ENCODE measurements around the gene RTTN. TPM values are rescaled to one million over a fixed set of nuclear protein-coding genes. Genes with fewer than 3 reads are reported as not detected.

RTTN gene
- total RNA-seq, 1 experiment from 2014 or later: 64.7 TPM

DNA sequence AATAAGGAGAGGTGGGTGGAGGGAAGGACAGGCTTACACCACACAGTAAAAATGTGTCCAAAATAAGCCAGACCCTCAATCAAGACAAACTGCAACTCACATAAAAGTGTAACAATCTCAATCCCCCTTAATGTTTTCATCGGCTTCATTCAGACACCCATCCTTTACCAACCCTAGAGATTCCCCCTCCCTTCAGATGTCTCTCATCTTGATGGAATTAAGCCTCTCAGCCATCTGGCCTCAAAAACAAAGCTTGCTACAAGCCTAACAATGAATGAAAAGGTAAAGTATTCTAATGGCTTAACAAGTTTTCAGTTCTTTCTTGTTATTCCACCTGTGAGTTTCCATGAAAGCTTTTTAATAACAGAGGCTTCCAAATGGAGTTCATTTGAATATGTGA is 5.2 kb downstream of the RTTN start:
- Mint-ChIP-seq H3K4me3 (ENCODE audit: unreplicated experiment) (no peak overlapping the region), H3K36me3 (ENCODE audit: insufficient read depth, unreplicated experiment) (peaks cover 19% of the 10 kb centered on the region), H3K4me1 (ENCODE audit: insufficient read depth, unreplicated experiment) (peaks cover 6% of the 10 kb centered on the region), H3K27ac (ENCODE audit: low read depth, unreplicated experiment) (no peak overlapping the region), H3K9me3 (ENCODE audit: unreplicated experiment) (no peaks in the 10 kb centered on the region), H3K27me3 (ENCODE audit: insufficient read depth, unreplicated experiment) (no peaks in the 10 kb centered on the region)
- ChIA-PET POLR2A (no interaction called here), CTCF (interaction anchor here (1.0 to 18.4 kb wide), 2 partner anchors 235 to 254 kb away, joined by 4 to 323 read pairs; no protein-coding TSS in a partner anchor)
- BruUV-seq (replicated peaks): no TSS peak
- no peak for DNase-seq (ENCODE audit: unreplicated experiment)
- TF ChIP-seq, protein P1, sequence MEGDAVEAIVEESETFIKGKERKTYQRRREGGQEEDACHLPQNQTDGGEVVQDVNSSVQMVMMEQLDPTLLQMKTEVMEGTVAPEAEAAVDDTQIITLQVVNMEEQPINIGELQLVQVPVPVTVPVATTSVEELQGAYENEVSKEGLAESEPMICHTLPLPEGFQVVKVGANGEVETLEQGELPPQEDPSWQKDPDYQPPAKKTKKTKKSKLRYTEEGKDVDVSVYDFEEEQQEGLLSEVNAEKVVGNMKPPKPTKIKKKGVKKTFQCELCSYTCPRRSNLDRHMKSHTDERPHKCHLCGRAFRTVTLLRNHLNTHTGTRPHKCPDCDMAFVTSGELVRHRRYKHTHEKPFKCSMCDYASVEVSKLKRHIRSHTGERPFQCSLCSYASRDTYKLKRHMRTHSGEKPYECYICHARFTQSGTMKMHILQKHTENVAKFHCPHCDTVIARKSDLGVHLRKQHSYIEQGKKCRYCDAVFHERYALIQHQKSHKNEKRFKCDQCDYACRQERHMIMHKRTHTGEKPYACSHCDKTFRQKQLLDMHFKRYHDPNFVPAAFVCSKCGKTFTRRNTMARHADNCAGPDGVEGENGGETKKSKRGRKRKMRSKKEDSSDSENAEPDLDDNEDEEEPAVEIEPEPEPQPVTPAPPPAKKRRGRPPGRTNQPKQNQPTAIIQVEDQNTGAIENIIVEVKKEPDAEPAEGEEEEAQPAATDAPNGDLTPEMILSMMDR (IDR thresholded peaks at IDR 0.05; ENCODE audit: unreplicated experiment): no peak
- intact Hi-C loops (cut with micrococcal nuclease): no loop called here

DNA sequence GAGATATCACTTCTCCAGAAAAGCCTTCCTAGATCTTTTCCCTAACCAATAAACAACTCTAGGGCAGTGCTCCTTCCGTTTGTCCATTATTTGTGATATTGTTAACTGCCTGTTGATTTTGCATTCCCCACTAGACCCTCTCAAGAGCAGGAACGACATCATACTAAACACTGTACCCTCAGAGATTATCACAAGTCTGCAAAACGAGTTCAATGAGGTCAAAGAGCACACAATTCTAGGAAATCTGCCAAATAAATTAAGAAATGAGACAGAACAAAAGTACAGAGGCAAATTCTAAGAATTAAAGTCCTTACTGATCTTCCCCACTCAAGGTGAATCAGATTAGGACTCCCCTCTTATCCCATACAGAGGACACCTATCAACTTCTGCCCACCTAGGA is 7.6 kb downstream of the RTTN start:
- POLR2A ChIA-PET: no interaction called here
- DNase-seq (ENCODE audit: unreplicated experiment): no peak
- TF ChIP-seq, protein P1 (IDR thresholded peaks at IDR 0.05; ENCODE audit: unreplicated experiment): no peak
- CTCF ChIA-PET: interaction anchor here (4.5 to 18.4 kb wide), 3 partner anchors 14 to 253 kb away, joined by 45 to 323 read pairs (median 174); no protein-coding TSS in a partner anchor
- intact Hi-C loops (cut with micrococcal nuclease): loop anchor here (2.0 to 5.0 kb wide), 2 partner anchors 91 to 184 kb away; partner anchors contain the start of gene SOCS6
- Mint-ChIP-seq H3K27ac (ENCODE audit: low read depth, unreplicated experiment) (no peak overlapping the region), H3K4me3 (ENCODE audit: unreplicated experiment) (no peak overlapping the region), H3K4me1 (ENCODE audit: insufficient read depth, unreplicated experiment) (no peaks in the 10 kb centered on the region), H3K9me3 (ENCODE audit: unreplicated experiment) (no peaks in the 10 kb centered on the region), H3K27me3 (ENCODE audit: insufficient read depth, unreplicated experiment) (no peaks in the 10 kb centered on the region), H3K36me3 (ENCODE audit: insufficient read depth, unreplicated experiment) (peaks cover 31% of the 10 kb centered on the region)
- no TSS peak for BruUV-seq (replicated peaks)

DNA sequence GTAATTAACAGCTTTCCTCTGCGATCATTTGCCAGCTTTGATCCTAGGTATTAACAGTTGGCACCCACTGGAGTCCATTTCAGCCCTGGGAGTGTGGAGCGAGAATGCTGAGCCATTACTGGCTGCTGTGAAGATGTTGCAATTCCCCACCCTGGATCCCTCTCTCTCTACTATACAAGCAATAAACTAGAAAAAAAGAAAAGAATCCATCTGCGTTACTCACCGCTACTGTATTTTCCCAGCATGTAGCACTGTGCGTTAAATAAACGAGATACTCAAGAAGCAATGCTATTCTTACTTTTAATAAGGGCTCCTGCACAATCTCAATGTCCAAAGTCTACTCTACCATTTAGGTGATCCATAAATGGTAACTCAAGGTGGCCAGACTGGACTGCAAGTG is 8.5 kb downstream of the RTTN start:
- DNase-seq (ENCODE audit: unreplicated experiment): no peak
- Mint-ChIP-seq H3K27ac (ENCODE audit: low read depth, unreplicated experiment) (no peak overlapping the region), H3K36me3 (ENCODE audit: insufficient read depth, unreplicated experiment) (peaks cover 33% of the 10 kb centered on the region), H3K4me1 (ENCODE audit: insufficient read depth, unreplicated experiment) (no peaks in the 10 kb centered on the region), H3K9me3 (ENCODE audit: unreplicated experiment) (no peaks in the 10 kb centered on the region), H3K27me3 (ENCODE audit: insufficient read depth, unreplicated experiment) (no peaks in the 10 kb centered on the region), H3K4me3 (ENCODE audit: unreplicated experiment) (no peak overlapping the region)
- POLR2A ChIA-PET: no interaction called here
- CTCF ChIA-PET: interaction anchor here (0.5 to 18.4 kb wide), 20 partner anchors 9 to 1387 kb away, joined by 3 to 323 read pairs (median 3); partner anchors contain the start of gene RTTN
- intact Hi-C loops (cut with micrococcal nuclease): loop anchor here (2.0 to 5.0 kb wide), 2 partner anchors 92 to 185 kb away; partner anchors contain the start of gene SOCS6
- no TSS peak for BruUV-seq (replicated peaks)
- TF ChIP-seq, protein P1 (IDR thresholded peaks at IDR 0.05; ENCODE audit: unreplicated experiment): no peak

DNA sequence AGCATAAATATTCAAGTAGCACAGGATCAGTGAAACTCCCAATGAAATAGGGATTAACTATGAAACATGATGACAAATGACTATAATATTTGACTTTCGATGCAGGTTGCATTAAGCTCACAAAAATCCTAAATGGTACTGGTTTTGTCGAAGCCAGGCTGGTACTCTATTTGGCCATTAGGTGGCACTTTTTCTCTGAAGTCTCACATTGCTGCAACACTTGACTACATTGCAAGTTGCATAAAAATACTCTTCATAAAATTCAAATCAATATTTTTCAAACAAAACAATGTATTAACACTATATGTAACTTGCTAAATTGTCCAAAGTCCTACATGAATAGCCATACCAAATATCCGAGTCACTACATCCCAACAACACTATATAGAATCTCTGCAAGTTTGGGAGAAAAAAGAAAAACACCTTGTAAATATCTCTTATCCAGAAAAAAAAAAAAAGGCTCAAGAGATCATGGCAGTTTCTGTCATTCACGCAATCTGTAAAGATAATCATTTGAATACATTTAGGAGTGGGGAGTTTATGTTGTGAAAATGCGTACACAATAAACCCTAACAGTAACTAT is 9.5 kb downstream of the RTTN start:
- TF ChIP-seq, protein P1 (IDR thresholded peaks at IDR 0.05; ENCODE audit: unreplicated experiment): peak; percentile 78
- H3K36me3 Mint-ChIP-seq (ENCODE audit: insufficient read depth, unreplicated experiment): peaks cover 29% of the 10 kb centered on the region
- no peaks in the 10 kb centered on the region for H3K27me3 Mint-ChIP-seq (ENCODE audit: insufficient read depth, unreplicated experiment)
- H3K9me3 Mint-ChIP-seq (ENCODE audit: unreplicated experiment): no peaks in the 10 kb centered on the region
- no TSS peak for BruUV-seq (replicated peaks)
- ChIA-PET CTCF (interaction anchor here (0.6 to 18.4 kb wide), 32 partner anchors 9 to 988 kb away, joined by 3 to 323 read pairs (median 5); partner anchors contain the start of gene RTTN), POLR2A (interaction anchor here (1.5 to 1.6 kb wide), 2 partner anchors 10 to 238 kb away, joined by 5 read pairs; no protein-coding TSS in a partner anchor)
- peak; percentile 63 for DNase-seq (ENCODE audit: unreplicated experiment)
- no peak overlapping the region for H3K27ac Mint-ChIP-seq (ENCODE audit: low read depth, unreplicated experiment)
- no peaks in the 10 kb centered on the region for H3K4me1 Mint-ChIP-seq (ENCODE audit: insufficient read depth, unreplicated experiment)
- intact Hi-C loops (cut with micrococcal nuclease): loop anchor here (1.0 to 5.0 kb wide), 4 partner anchors 93 to 254 kb away; partner anchors contain the start of gene SOCS6
- H3K4me3 Mint-ChIP-seq (ENCODE audit: unreplicated experiment): no peak overlapping the region
